ENCODE results near the gene ENTPD5. TPM values are rescaled to one million over a fixed set of nuclear protein-coding genes. Genes with fewer than 3 reads are reported as not detected.
"Not testable (repeated sequence)": the region's sequence is repeated elsewhere in the genome, so short reads cannot be mapped to it uniquely, and the experiment has no call there.

The ENTPD5 gene
- total and polyA plus RNA-seq, 9 donors = 10.4 to 15.3 (median 13.9) TPM

DNA sequence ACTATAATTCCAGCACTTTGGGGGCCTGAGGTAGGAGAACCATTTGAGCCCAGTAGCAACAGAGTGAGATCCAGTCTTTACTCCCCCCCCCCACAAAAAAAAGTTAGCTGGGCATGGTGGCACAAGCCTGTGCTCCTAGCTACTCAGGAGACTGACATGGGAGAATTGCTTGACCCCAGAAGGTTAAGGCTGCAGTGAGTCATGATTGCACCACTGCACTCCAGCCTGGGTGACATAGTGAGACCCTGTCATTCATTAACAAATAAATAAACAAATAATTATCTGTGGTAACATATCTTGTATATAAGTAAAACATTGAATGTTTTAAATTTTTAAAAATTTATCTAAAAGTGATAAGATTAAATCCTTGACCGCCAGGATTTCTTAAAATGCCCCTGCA, 4.8 kb downstream of the ENTPD5 start:
- no peak for DNase-seq
- H3K36me3 ChIP-seq (ENCODE audit: control insufficient read depth, insufficient read depth, low read length) = peaks cover 23% of the 10 kb centered on the region
- H3K4me1 ChIP-seq (ENCODE audit: control insufficient read depth, insufficient read depth, low read length) = no peaks in the 10 kb centered on the region
- H3K27me3 ChIP-seq (ENCODE audit: control insufficient read depth, insufficient read depth, low read length) = no peaks in the 10 kb centered on the region
- H3K4me3 ChIP-seq (ENCODE audit: low read length) = no peak overlapping the region
- no peaks in the 10 kb centered on the region for H3K9me3 ChIP-seq (replicated peaks; ENCODE audit: control insufficient read depth, low read depth, low read length)
- no CpG with 5 or more reads among the region's 1 CpG for WGBS (ENCODE audit: insufficient coverage)
- H3K27ac ChIP-seq (ENCODE audit: low read length) = no peak overlapping the region

DNA sequence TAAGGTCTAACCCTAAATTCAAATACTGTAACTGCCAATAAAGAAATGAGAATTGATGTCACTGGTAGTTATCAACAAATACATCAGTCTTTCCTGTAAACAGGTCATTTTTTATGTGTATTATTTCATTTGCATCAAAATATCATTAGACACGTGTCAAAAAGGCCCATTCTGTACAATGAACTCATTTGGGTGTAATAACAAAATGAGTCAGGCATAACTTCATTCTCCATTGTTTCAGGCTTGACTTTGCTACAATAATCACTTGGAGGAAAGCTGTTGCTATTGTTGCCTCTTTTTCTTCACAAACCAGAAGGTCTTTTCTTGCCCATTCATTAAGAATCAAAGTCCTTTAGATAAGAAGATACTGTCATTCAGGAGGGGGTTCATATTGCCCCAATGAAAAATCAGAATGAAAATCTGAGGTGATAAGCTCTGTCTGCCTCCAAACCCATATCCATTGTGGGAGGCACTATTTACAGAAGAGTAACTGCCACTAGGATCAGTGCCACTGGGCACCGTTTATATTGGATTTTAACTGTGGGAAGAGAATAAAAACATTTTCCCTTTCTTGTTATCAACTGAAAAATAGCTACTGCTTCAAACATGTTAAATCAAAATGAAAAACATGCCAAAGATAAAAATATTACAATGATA, 10.1 kb downstream of the ENTPD5 start:
- no CpG with 5 or more reads among the region's 2 CpGs for WGBS (ENCODE audit: insufficient coverage)
- H3K36me3 ChIP-seq (ENCODE audit: control insufficient read depth, insufficient read depth, low read length) = peaks cover 27% of the 10 kb centered on the region
- no peaks in the 10 kb centered on the region for H3K9me3 ChIP-seq (replicated peaks; ENCODE audit: control insufficient read depth, low read depth, low read length)
- no peak for DNase-seq
- H3K4me3 ChIP-seq (ENCODE audit: low read length) = no peak overlapping the region
- no peaks in the 10 kb centered on the region for H3K4me1 ChIP-seq (ENCODE audit: control insufficient read depth, insufficient read depth, low read length)
- no peaks in the 10 kb centered on the region for H3K27me3 ChIP-seq (ENCODE audit: control insufficient read depth, insufficient read depth, low read length)
- H3K27ac ChIP-seq (ENCODE audit: low read length) = no peak overlapping the region

DNA sequence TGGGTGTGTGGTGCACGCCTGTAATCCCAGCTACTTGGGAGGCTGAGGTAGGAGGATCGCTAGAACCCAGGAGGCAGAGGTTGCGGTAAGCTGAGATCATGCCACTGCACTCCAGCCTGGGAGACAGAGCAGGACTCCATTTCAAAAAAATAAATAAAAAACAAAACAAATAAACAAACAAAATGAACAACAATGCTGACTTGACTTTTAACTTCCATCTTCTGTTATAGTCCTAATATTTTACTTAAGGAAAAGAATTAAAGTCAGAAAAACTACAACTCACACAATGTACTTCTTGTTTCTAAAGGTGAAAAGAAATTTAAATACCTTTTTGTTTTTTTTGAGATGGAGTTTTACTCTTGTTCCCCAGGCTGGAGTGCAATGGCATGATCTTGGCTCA, 13.4 kb downstream of the ENTPD5 start:
- H3K36me3 ChIP-seq (ENCODE audit: control insufficient read depth, insufficient read depth, low read length) = not testable (repeated sequence)
- 83% methylated on average over 1 of the region's 3 CpGs for WGBS (ENCODE audit: insufficient coverage)

DNA sequence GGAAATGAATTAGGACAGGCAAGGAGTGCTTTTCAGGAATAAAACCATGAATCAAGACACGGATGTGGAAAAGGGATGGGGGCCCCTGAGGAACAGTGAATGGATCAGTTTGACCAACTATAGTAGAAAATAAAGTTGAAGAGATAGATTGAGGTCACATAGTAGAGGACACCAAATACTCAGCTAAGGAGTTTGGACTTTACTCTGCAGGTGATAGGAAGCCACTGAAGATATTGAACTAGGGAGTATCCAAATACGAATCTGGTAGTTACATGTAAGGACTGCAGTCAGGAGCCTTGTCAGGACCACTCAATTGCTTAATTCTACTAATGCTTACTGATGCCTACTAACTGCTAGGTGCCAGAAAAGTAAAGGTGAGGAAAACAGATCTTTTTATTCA, 20.4 kb downstream of the ENTPD5 start:
- peaks cover 19% of the 10 kb centered on the region for H3K36me3 ChIP-seq (ENCODE audit: control insufficient read depth, insufficient read depth, low read length)
- 91% methylated on average over 1 of the region's 2 CpGs for WGBS (ENCODE audit: insufficient coverage)

More for the DNA sequence above, 13.4 kb downstream of the ENTPD5 start:
- H3K4me3 ChIP-seq (ENCODE audit: low read length); H3K27ac ChIP-seq (ENCODE audit: low read length); H3K4me1 ChIP-seq (ENCODE audit: control insufficient read depth, insufficient read depth, low read length); H3K27me3 ChIP-seq (ENCODE audit: control insufficient read depth, insufficient read depth, low read length); H3K9me3 ChIP-seq (replicated peaks; ENCODE audit: control insufficient read depth, low read depth, low read length); DNase-seq: not testable (repeated sequence)

DNA sequence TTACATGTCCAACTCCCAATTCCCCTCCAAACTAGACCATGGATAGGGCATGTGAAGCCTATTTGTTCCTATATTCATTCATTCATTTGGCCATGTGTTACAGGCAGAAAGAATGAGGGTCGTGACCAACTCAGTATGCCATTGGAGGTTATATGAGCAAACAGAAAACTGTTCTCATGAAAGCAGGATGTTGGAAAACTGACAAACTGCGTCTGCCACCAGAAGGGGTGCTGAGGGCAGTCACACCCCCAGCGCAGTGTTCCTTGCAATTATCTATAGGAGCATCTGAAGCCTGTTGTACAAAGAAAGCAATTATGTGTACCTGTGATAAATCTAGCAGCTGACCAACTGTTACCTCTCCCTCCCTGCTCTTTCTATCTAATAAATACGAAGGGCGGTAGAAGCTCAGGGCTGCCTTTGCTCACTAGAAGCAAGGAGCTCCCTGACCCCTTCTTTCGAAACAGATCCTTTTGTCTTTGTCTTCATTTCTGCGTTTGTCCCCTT, 21.1 kb downstream of the ENTPD5 start:
- Histone ChIP-seq H3K9me3 (replicated peaks; ENCODE audit: control insufficient read depth, low read depth, low read length) (no peaks in the 10 kb centered on the region), H3K36me3 (ENCODE audit: control insufficient read depth, insufficient read depth, low read length) (peaks cover 19% of the 10 kb centered on the region), H3K27me3 (ENCODE audit: control insufficient read depth, insufficient read depth, low read length) (no peaks in the 10 kb centered on the region), H3K4me1 (ENCODE audit: control insufficient read depth, insufficient read depth, low read length) (no peaks in the 10 kb centered on the region), H3K4me3 (ENCODE audit: low read length) (no peak overlapping the region), H3K27ac (ENCODE audit: low read length) (no peak overlapping the region)
- no peak for DNase-seq
- WGBS (ENCODE audit: insufficient coverage) = 98% methylated on average over 4 of the region's 7 CpGs

More for the DNA sequence above, 20.4 kb downstream of the ENTPD5 start:
- Histone ChIP-seq H3K27me3 (ENCODE audit: control insufficient read depth, insufficient read depth, low read length) (no peaks in the 10 kb centered on the region), H3K4me3 (ENCODE audit: low read length) (no peak overlapping the region), H3K27ac (ENCODE audit: low read length) (no peak overlapping the region), H3K9me3 (replicated peaks; ENCODE audit: control insufficient read depth, low read depth, low read length) (no peaks in the 10 kb centered on the region), H3K4me1 (ENCODE audit: control insufficient read depth, insufficient read depth, low read length) (no peaks in the 10 kb centered on the region)
- DNase-seq = no peak

DNA sequence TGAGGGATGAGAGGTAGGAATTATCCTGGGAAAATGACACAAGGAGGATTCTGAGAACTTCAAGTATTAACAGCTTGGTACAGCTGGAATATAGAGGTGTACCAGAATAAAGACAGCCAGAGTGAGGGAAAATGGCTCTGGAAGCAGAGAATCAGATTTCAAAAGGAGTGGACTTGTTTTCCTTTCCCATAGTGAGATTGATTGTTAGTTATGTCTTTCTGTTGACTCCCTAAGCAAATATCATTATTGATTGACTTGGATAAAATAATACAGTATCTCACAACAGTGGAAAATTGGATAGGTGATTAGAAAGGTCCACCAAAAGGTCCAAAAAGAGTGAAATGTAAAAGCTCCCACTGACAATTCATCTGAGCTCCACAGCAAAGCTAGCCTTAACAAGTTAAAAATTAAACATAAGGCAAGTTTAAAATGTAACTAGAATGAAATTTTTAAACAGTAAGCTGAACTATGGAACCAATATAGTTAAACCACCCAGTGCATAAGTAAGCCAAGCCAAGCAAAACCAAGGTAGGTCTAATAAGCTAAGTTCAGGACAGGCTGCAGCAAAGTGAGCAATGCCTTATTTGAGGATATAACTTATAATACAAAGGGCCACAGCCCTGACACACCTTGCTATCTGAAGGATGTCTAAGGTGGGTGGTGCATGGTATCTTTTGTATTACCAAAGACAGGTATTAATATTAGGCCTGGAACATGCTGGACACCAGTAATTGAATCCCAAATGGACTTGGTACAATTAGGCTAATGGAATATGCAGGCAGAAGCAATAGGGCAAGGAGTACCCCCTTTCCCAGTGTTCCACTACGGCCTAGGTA, 21.8 kb downstream of the ENTPD5 start:
- H3K27me3 ChIP-seq (ENCODE audit: control insufficient read depth, insufficient read depth, low read length) = no peaks in the 10 kb centered on the region
- H3K4me3 ChIP-seq (ENCODE audit: low read length) = no peak overlapping the region
- no peaks in the 10 kb centered on the region for H3K9me3 ChIP-seq (replicated peaks; ENCODE audit: control insufficient read depth, low read depth, low read length)
- no peak overlapping the region for H3K27ac ChIP-seq (ENCODE audit: low read length)
- H3K36me3 ChIP-seq (ENCODE audit: control insufficient read depth, insufficient read depth, low read length) = peaks cover 19% of the 10 kb centered on the region
- WGBS (ENCODE audit: insufficient coverage) = no CpG with 5 or more reads among the region's 1 CpG
- no peaks in the 10 kb centered on the region for H3K4me1 ChIP-seq (ENCODE audit: control insufficient read depth, insufficient read depth, low read length)
- no peak for DNase-seq

DNA sequence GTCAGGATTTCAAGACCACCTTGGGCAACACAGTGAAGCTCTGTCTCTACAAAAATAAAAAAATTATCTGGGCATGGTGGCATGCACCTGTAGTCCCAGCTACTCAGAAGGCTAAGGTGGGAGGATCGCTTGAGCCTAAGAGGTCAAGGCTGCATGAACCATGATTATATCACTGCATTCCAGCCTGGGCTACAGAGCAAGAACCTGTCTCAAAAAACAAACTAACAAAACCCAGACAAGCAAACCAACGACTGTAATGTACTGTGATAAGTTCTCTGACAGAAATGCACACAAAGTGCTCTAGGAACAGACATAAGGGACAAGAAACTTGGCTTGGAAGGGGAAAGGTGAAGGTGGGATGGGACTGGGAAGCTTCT, 22.4 kb downstream of the ENTPD5 start:
- DNase-seq = no peak
- Histone ChIP-seq H3K27me3 (ENCODE audit: control insufficient read depth, insufficient read depth, low read length) (no peaks in the 10 kb centered on the region), H3K4me3 (ENCODE audit: low read length) (no peak overlapping the region), H3K4me1 (ENCODE audit: control insufficient read depth, insufficient read depth, low read length) (no peaks in the 10 kb centered on the region), H3K9me3 (replicated peaks; ENCODE audit: control insufficient read depth, low read depth, low read length) (no peaks in the 10 kb centered on the region), H3K27ac (ENCODE audit: low read length) (no peak overlapping the region), H3K36me3 (ENCODE audit: control insufficient read depth, insufficient read depth, low read length) (peaks cover 19% of the 10 kb centered on the region)
- WGBS (ENCODE audit: insufficient coverage) = no CpG with 5 or more reads among the region's 2 CpGs

DNA sequence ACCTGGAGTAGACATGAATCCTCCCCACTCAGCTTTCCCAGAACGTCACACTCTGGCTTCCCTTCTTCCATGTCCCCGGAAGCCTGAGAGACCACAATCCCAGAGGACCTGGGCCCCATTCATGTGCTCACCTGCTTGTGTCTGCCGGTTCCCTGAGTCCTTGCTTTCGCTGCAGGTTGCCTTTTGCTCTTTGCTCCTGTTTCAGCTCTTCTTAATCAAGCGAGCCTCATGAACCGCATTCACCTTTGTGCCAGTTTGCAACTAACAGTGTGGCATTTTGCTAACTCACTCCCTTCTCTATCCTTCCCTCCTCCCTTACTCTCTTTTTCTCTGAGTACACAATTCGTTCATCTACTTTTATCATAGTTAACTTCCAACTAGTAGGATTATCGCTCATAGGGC, 23.1 kb downstream of the ENTPD5 start:
- 94% methylated on average over 6 of the region's 8 CpGs for WGBS (ENCODE audit: insufficient coverage)
- Histone ChIP-seq H3K4me1 (ENCODE audit: control insufficient read depth, insufficient read depth, low read length) (no peaks in the 10 kb centered on the region), H3K27ac (ENCODE audit: low read length) (no peak overlapping the region), H3K9me3 (replicated peaks; ENCODE audit: control insufficient read depth, low read depth, low read length) (no peaks in the 10 kb centered on the region), H3K4me3 (ENCODE audit: low read length) (no peak overlapping the region), H3K27me3 (ENCODE audit: control insufficient read depth, insufficient read depth, low read length) (no peaks in the 10 kb centered on the region), H3K36me3 (ENCODE audit: control insufficient read depth, insufficient read depth, low read length) (peaks cover 19% of the 10 kb centered on the region)
- DNase-seq = no peak

DNA sequence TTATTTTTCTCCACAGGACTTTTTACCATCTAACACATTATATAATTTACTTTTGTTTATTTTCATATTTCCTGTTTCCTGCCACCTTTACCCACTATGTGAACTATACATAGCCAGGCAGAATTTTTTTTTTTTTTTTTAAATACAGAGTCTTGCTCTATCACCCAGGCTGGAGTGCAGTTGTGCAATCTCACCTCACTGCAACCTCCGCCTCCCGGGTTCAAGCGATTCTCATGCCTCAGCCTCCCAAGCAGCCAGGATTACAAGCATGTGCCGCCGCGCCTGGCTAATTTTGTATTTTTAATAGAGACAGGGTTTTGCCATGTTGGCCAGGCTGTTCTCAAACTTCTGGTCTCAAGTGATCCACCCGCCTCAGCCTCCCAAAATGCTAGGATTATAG, 24.2 kb downstream of the ENTPD5 start:
- H3K36me3 ChIP-seq (ENCODE audit: control insufficient read depth, insufficient read depth, low read length) = peaks cover 19% of the 10 kb centered on the region
- DNase-seq; H3K4me3 ChIP-seq (ENCODE audit: low read length); H3K27ac ChIP-seq (ENCODE audit: low read length); H3K4me1 ChIP-seq (ENCODE audit: control insufficient read depth, insufficient read depth, low read length); H3K27me3 ChIP-seq (ENCODE audit: control insufficient read depth, insufficient read depth, low read length); H3K9me3 ChIP-seq (replicated peaks; ENCODE audit: control insufficient read depth, low read depth, low read length): not testable (repeated sequence)
- whole genome bisulfite sequencing (ENCODE audit: insufficient coverage) = no CpG with 5 or more reads among the region's 7 CpGs

DNA sequence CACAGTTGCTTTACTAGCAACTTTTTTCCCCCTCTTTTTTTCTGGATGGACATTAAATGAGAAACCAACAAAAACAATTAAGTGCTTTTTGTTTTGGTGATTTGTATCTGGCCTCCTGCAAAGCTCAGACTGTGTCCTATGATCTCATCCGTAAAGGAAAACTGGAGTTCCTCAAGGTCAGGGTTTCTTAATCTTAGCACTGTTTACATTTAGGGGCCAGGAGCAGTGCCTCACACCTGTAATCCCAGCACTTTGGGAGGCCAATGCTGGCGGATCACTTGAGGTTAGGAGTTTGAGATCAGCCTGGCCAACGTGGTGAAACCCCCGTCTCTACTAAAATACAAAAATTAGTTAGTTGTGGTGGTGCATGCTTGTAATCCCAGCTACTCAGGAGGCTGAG, 28.0 kb downstream of the ENTPD5 start:
- no peaks in the 10 kb centered on the region for H3K9me3 ChIP-seq (replicated peaks; ENCODE audit: control insufficient read depth, low read depth, low read length)
- no CpG with 5 or more reads among the region's 4 CpGs for WGBS (ENCODE audit: insufficient coverage)
- no peaks in the 10 kb centered on the region for H3K4me1 ChIP-seq (ENCODE audit: control insufficient read depth, insufficient read depth, low read length)
- H3K36me3 ChIP-seq (ENCODE audit: control insufficient read depth, insufficient read depth, low read length) = peaks cover 17% of the 10 kb centered on the region
- DNase-seq = no peak
- no peak overlapping the region for H3K27ac ChIP-seq (ENCODE audit: low read length)
- no peaks in the 10 kb centered on the region for H3K27me3 ChIP-seq (ENCODE audit: control insufficient read depth, insufficient read depth, low read length)
- no peak overlapping the region for H3K4me3 ChIP-seq (ENCODE audit: low read length)

Data from muscle of leg (tissue), 11 donors.